GM18519 (cell line): ENCODE data around the gene ACVR1B.
"Not testable (repeated sequence)": the region's sequence is repeated elsewhere in the genome, so short reads cannot be mapped to it uniquely, and the experiment has no call there.

Experiments used
- ATAC-seq: cut with Tn5 transposase; IDR thresholded peaks from one replicate; pipeline ENCODE4 v1.9.1; 2021; ENCODE audit warnings: mild to moderate bottlenecking, moderate library complexity; ENCODE audit not compliant: unreplicated experiment, low FRiP score

Gene ACVR1B

DNA sequence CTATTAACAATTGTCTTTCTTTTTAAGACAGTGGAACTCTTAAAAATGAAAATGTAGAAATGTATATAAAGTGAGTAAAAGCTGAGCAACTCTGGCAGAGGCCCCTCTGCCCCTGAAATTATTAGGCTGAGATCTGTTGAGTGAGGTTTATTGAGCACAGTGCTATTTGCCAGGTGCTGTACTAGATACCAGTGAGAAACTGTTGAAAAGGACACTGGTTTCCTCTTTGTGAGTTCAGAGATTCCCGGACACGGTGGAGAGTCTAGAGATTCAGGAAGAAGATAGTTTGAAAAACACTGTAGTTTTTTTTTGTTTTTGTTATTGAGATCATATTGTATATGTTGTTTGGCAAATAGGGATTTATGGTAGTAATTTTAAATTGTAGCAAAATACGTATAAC is 11.2 kb downstream of the ACVR1B start:
- no peak for ATAC-seq

GRCh38 chr12:51963477-51963876 is 12.0 kb downstream of the ACVR1B start:
- ATAC-seq = no peak

DNA sequence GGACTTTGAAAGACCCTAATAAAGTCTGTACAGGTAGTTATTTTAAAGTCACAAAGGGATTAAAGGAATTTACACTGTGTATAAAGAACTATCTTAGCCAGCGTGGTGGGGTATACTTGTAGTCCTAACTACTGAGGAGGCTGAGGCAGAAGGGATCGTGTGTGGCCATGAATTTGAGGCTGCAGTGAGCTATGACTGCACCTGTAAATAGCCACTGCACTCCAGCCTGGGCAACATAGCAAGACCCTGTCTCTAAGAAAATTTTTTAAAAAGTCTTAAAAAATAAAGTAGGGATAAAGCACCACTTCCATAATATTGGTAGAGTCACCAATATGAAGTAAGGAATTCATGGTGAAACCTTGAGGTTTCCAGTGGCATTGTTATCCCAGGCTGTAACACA is 18.1 kb downstream of the ACVR1B start:
- ATAC-seq = no peak

DNA sequence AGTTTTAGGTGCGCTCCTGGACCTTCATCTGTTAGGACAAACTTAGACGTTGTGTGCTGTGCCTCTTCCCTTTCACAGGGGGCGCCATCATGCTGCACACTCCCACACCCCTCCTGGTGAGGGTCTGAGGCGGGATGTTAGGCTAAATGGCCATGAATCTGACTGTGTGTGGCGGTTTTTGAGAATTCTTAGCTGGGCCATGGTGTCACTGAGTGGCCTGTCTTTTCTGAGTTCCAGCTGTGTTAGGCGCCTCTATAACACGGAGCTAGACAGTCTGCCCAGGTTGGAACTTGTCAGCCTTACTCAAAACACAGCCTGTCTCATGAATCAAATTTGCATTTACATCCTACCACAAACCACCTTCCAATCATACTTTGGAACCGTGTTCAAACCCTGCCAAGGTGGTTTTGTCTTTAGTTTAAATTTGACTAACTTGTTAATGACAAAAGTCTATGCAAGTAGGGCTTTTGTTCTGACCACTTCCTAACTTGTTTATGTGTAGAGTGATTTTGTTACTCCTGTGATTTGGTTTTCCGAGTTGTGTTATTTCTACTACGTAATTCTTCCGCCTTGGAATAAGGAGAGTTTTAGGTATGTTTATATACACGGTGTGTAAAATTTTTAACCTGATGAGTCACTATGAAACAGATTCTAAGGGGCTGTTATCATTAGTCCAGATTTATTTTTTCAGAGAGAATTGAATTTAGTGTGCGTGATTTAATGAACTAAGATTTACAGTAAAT is 19.6 kb downstream of the ACVR1B start:
- peak; percentile 84 for ATAC-seq

GRCh38 chr12:51971679-51972421 is 20.4 kb downstream of the ACVR1B start:
- no peak for ATAC-seq

DNA sequence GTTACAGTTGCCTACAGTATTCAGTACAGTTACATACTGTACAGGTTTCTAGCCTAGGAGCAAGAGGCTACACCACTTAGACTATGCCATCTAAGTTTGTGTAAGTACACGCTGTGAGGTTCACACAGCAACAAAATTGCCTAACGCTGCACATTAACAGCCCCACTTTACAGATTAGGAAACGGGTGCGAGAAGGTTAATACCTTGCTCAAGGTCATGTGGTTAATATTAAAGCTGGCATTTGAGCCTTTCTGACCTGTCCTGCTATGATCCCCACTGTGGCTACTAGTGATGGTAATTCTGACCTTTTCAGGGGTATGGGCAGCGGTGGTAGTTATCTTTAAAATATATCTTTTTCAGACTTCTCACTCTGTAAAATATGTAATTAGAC is 20.9 kb downstream of the ACVR1B start:
- no peak for ATAC-seq

- no peak for ATAC-seq
Measured at GRCh38 chr12:51972849-51973273, 21.4 kb downstream of the ACVR1B start.

DNA sequence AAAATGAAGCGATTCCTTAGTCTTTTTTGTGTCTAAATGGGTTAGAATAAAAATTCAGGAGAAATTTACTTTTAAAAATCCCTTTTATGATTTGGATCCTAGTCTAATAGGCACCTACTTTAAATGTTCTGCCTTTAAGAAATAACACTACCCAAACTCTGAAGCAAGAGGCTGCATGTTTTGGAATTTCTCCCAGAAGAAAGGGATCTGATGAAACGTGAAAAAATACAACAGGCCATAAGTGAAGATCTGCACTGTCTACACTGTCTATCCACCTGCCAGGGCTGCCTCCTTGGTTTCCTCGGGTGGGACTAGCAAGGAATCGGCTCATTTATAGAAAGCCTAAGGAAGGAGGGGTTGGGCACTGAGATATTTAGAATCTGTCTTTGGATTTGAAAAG is 22.1 kb downstream of the ACVR1B start:
- ATAC-seq = no peak

- no peak for ATAC-seq
Measured at GRCh38 chr12:51974646-51975045, 23.1 kb downstream of the ACVR1B start.

- ATAC-seq = no peak
Measured at GRCh38 chr12:51975196-51975595, 23.7 kb downstream of the ACVR1B start.

DNA sequence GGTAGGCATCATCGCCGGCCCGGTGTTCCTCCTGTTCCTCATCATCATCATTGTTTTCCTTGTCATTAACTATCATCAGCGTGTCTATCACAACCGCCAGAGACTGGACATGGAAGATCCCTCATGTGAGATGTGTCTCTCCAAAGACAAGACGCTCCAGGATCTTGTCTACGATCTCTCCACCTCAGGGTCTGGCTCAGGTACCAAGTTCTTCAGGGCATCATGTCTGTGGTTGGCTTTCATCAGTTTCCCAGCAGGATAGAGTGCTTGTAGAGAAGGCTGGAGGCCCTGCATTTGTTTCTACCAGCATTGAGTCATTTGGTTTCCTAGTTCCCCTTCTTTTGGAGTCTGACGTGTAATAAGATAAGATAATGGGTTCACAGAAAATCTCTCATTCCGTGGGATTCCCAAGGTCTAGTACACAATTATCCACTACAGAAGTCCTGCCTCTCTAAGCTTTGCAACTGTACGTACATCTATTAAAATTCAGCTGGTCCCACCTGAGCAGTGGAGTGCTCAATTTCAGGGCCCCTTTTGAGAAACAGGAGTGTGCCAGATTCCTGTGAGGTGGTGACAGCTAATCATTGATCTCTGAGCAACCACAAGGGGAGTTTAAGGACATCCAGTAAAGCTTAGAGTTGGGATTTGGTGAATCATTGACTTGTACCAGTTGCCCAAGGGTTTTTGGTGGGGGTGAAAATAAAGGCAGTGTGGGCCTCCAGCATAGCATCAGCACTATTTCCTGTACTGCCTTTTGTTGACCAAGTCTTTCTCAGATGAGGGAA is 25.1 kb downstream of the ACVR1B start:
- no peak for ATAC-seq

- ATAC-seq = no peak
Measured at GRCh38 chr12:51977320-51977753, 25.8 kb downstream of the ACVR1B start.

DNA sequence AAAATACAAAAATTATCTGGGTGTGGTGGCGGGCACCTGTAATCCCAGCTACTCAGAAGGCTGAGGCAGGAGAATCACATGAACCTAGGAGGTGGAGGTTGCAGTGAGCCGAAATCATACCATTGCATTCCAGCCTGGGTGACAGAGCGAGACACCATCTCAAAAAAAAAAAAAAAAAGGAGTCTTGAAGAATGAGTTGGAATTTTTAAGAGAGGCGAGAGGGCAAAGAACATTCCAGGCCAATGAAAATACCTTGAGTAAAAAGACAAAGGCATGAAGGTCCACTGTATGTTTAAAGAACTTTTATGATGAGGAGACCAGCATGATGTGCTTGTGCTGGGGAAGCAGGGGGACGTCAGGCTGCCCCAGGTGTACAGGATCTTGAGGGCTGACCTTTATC is 27.8 kb downstream of the ACVR1B start:
- ATAC-seq = not testable (repeated sequence)

- no peak for ATAC-seq
Measured at GRCh38 chr12:51980051-51980808, 28.7 kb downstream of the ACVR1B start.

- ATAC-seq = no peak
Measured at GRCh38 chr12:51980809-51981127, 29.3 kb downstream of the ACVR1B start.

DNA sequence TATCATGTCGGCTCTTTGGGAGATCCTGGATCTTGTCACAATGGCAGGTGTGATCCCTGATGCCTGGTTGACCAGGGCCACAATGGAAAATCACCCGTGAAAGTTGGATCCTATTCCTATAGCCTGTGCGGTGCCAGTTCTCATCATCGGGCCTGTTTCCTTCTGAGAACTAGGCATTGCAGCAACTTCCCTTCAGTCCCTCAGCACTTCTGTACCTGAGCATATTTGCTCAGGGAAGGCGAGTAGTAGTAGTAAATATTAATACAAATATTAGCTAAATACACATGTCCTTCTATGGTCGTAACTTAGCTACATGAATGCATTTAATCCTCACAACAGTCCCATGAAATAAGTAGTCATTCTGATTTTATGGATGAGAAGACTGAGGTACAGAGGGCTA is 33.2 kb downstream of the ACVR1B start:
- ATAC-seq = no peak

DNA sequence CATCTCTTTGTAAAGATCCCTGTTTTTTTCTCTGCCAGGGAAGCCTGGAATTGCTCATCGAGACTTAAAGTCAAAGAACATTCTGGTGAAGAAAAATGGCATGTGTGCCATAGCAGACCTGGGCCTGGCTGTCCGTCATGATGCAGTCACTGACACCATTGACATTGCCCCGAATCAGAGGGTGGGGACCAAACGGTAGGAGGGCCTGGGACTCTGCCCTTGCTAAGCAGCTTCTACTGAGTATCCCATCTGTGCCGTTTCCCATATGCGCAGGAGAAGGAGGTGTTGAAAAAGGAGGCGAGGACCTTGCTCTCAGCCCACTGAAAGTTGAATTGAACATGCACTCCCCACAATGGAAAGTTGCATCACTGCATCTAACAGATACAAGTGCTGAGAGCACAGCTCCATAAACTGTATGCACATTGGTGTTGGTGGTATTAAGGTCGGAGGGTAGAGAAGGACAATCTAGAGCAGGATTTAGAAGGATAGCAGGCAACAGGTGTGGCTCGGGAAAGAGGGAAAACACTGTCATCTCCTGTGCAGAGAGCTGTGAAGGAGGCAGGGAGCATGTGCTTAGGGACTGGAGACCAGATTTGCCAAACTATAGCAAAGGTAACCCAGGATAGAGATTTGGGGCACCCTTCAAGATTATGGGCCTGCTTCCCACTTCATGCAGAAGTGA is 33.8 kb downstream of the ACVR1B start:
- ATAC-seq = no peak

GRCh38 chr12:51986834-51987233 is 35.3 kb downstream of the ACVR1B start:
- ATAC-seq = no peak

GRCh38 chr12:51992246-51992645 is 40.7 kb downstream of the ACVR1B start:
- ATAC-seq = no peak

DNA sequence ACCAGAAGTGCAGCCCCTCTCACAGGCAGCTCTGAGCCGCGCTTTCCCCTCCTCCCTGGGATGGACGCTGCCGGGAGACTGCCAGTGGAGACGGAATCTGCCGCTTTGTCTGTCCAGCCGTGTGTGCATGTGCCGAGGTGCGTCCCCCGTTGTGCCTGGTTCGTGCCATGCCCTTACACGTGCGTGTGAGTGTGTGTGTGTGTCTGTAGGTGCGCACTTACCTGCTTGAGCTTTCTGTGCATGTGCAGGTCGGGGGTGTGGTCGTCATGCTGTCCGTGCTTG is 43.0 kb downstream of the ACVR1B start:
- ATAC-seq = no peak
